IPS-15b (cell line): ENCODE measurements around the gene CDC40.

Experiments used
- H3K27me3 ChIP-seq: one replicate; pipeline ENCODE4 v1.6.1; 2013; ENCODE audit warnings: low read length; ENCODE audit not compliant: control insufficient read depth, insufficient read depth
- H3K36me3 ChIP-seq: one replicate; pipeline ENCODE4 v1.6.1; 2013; ENCODE audit warnings: low read length; ENCODE audit not compliant: control insufficient read depth, insufficient read depth
- H3K4me1 ChIP-seq: one replicate; pipeline ENCODE4 v1.6.1; 2013; ENCODE audit warnings: mild to moderate bottlenecking, low read length; ENCODE audit not compliant: control insufficient read depth, insufficient read depth
- H3K4me3 ChIP-seq: one replicate; pipeline ENCODE4 v1.5.1; 2013; ENCODE audit warnings: low read depth, low read length
- H3K9ac ChIP-seq: one replicate; pipeline ENCODE4 v1.6.1; 2013; ENCODE audit warnings: low read depth, mild to moderate bottlenecking, low read length
- H3K9me3 ChIP-seq: one replicate; pipeline ENCODE4 v1.6.1; 2013; ENCODE audit warnings: mild to moderate bottlenecking, low read length; ENCODE audit not compliant: control insufficient read depth, insufficient read depth

CDC40 gene

GRCh38 chr6:110181131-110182030 lies 1.2 kb downstream of the CDC40 start:
- Histone ChIP-seq H3K9ac (peak overlapping the region; percentile 82), H3K27me3 (no peaks in the 10 kb centered on the region), H3K36me3 (no peaks in the 10 kb centered on the region), H3K9me3 (no peaks in the 10 kb centered on the region), H3K4me3 (peak overlapping the region; percentile 99), H3K4me1 (no peaks in the 10 kb centered on the region)

GRCh38 chr6:110183292-110183885 lies 3.2 kb downstream of the CDC40 start:
- H3K9ac ChIP-seq = no peak overlapping the region
- H3K36me3 ChIP-seq = no peaks in the 10 kb centered on the region
- no peaks in the 10 kb centered on the region for H3K27me3 ChIP-seq
- no peak overlapping the region for H3K4me3 ChIP-seq
- H3K9me3 ChIP-seq = no peaks in the 10 kb centered on the region
- no peaks in the 10 kb centered on the region for H3K4me1 ChIP-seq

- no peaks in the 10 kb centered on the region for H3K27me3 ChIP-seq
- H3K4me1 ChIP-seq = no peaks in the 10 kb centered on the region
- no peak overlapping the region for H3K9ac ChIP-seq
- no peaks in the 10 kb centered on the region for H3K9me3 ChIP-seq
- no peak overlapping the region for H3K4me3 ChIP-seq
- H3K36me3 ChIP-seq = no peaks in the 10 kb centered on the region
Observed at GRCh38 chr6:110185879-110186278, 5.7 kb downstream of the CDC40 start.

- Histone ChIP-seq H3K4me1 (no peaks in the 10 kb centered on the region), H3K9me3 (no peaks in the 10 kb centered on the region)
Observed at GRCh38 chr6:110188791-110189190, 8.6 kb downstream of the CDC40 start.

GRCh38 chr6:110190726-110191125 lies 10.5 kb downstream of the CDC40 start:
- Histone ChIP-seq H3K4me1 (no peaks in the 10 kb centered on the region), H3K36me3 (no peaks in the 10 kb centered on the region), H3K27me3 (no peaks in the 10 kb centered on the region), H3K4me3 (no peak overlapping the region), H3K9ac (no peak overlapping the region), H3K9me3 (no peaks in the 10 kb centered on the region)

More at GRCh38 chr6:110188791-110189190, 8.6 kb downstream of the CDC40 start:
- Histone ChIP-seq H3K36me3 (no peaks in the 10 kb centered on the region), H3K27me3 (no peaks in the 10 kb centered on the region), H3K4me3 (no peak overlapping the region), H3K9ac (no peak overlapping the region)

- no peaks in the 10 kb centered on the region for H3K27me3 ChIP-seq
- H3K9ac ChIP-seq = no peak overlapping the region
- no peaks in the 10 kb centered on the region for H3K9me3 ChIP-seq
- H3K36me3 ChIP-seq = no peaks in the 10 kb centered on the region
- no peaks in the 10 kb centered on the region for H3K4me1 ChIP-seq
- no peak overlapping the region for H3K4me3 ChIP-seq
Observed at GRCh38 chr6:110191477-110191876, 11.2 kb downstream of the CDC40 start.

- no peaks in the 10 kb centered on the region for H3K9me3 ChIP-seq
- no peaks in the 10 kb centered on the region for H3K27me3 ChIP-seq
- H3K4me1 ChIP-seq = no peaks in the 10 kb centered on the region
- no peak overlapping the region for H3K9ac ChIP-seq
- H3K36me3 ChIP-seq = no peaks in the 10 kb centered on the region
- H3K4me3 ChIP-seq = no peak overlapping the region
Observed at GRCh38 chr6:110195639-110196038, 15.4 kb downstream of the CDC40 start.

GRCh38 chr6:110196874-110197273 lies 16.6 kb downstream of the CDC40 start:
- H3K9me3 ChIP-seq = no peaks in the 10 kb centered on the region
- H3K9ac ChIP-seq = no peak overlapping the region
- H3K4me3 ChIP-seq = no peak overlapping the region
- H3K4me1 ChIP-seq = no peaks in the 10 kb centered on the region
- H3K27me3 ChIP-seq = no peaks in the 10 kb centered on the region
- no peaks in the 10 kb centered on the region for H3K36me3 ChIP-seq

- no peaks in the 10 kb centered on the region for H3K36me3 ChIP-seq
- H3K27me3 ChIP-seq = no peaks in the 10 kb centered on the region
- H3K4me1 ChIP-seq = no peaks in the 10 kb centered on the region
- H3K9me3 ChIP-seq = no peaks in the 10 kb centered on the region
- H3K9ac ChIP-seq = no peak overlapping the region
- no peak overlapping the region for H3K4me3 ChIP-seq
Observed at GRCh38 chr6:110198561-110198960, 18.3 kb downstream of the CDC40 start.

GRCh38 chr6:110201151-110201884 lies 21.1 kb downstream of the CDC40 start:
- Histone ChIP-seq H3K9me3 (no peaks in the 10 kb centered on the region), H3K9ac (peak overlapping the region; percentile 8), H3K36me3 (no peaks in the 10 kb centered on the region), H3K4me3 (no peak overlapping the region), H3K27me3 (no peaks in the 10 kb centered on the region), H3K4me1 (no peaks in the 10 kb centered on the region)

GRCh38 chr6:110207652-110208051 lies 27.4 kb downstream of the CDC40 start:
- Histone ChIP-seq H3K4me3 (no peak overlapping the region), H3K36me3 (no peaks in the 10 kb centered on the region), H3K4me1 (no peaks in the 10 kb centered on the region), H3K9me3 (no peaks in the 10 kb centered on the region), H3K9ac (no peak overlapping the region), H3K27me3 (no peaks in the 10 kb centered on the region)
